Heart right ventricle (tissue), 16 donors: Measurements from ENCODE around the gene RAB6A. TPM values are rescaled to one million over a fixed set of nuclear protein-coding genes. Genes with fewer than 3 reads are reported as not detected.
A peak's percentile ranks its signal among the peaks of the same experiment; 100 is the strongest.

Source experiments
- ATAC-seq, 8 donors: fragments of 200-7000 bp; cut with Tn5 transposase; one replicate each; pipeline ENCODE4 v1.9.1; 2020; ENCODE audit warnings: mild to moderate bottlenecking in 8 of 8, moderate library complexity in 8 of 8, moderate number of reproducible peaks in 1 of 8
- DNase-seq, 2 donors: peaks; one replicate each; pipeline ENCODE4 v3.0.0-alpha.2; 2020
- H3K27ac ChIP-seq, 10 donors: fragments of 200-600 bp; sonication (generic) in 2 of 10; one replicate each; pipeline versions ENCODE4 v1.5.0 to v1.8.0; 2020 to 2022; ENCODE audit warnings: mild to moderate bottlenecking in 3 of 10
- H3K27me3 ChIP-seq, 7 donors: fragments of 200-600 bp; one replicate each; pipeline ENCODE4 v1.8.0; 2021 to 2022; ENCODE audit warnings: mild to moderate bottlenecking in 2 of 7
- H3K36me3 ChIP-seq, 9 donors: fragments of 200-600 bp; sonication (generic) in 1 of 9; one replicate each; pipeline versions ENCODE4 v1.5.0 to v1.8.0; 2020 to 2022; ENCODE audit warnings: mild to moderate bottlenecking in 2 of 9
- H3K4me1 ChIP-seq, 9 donors: fragments of 200-600 bp; sonication (generic) in 1 of 9; one replicate each; pipeline versions ENCODE4 v1.5.0 to v1.8.0; 2020 to 2022; ENCODE audit warnings: mild to moderate bottlenecking in 4 of 9
- H3K4me3 ChIP-seq, 10 donors: fragments of 200-600 bp; sonication (generic) in 2 of 10; one replicate each; pipeline versions ENCODE4 v1.5.0 to v1.8.0; 2020 to 2022; ENCODE audit warnings: mild to moderate bottlenecking in 7 of 10, moderate library complexity in 2 of 10
- H3K9me3 ChIP-seq, 11 donors: fragments of 200-600 bp in 10 of 11; sonication (generic) in 2 of 11; one replicate each; pipeline versions ENCODE4 v1.5.0 to v1.8.0; 2013 to 2022; ENCODE audit warnings: mild to moderate bottlenecking in 2 of 11, control low read depth in 1 of 11, moderate library complexity in 1 of 11
- WGBS, 2 donors: extraction: QIAGEN DNeasy Blood & Tissue Kit; methylation state at CpG; one replicate each; pipeline ENCODE4 v1.1.7; 2013; ENCODE audit warnings: inconsistent platforms in 1 of 2; 5-methylcytosine and 5-hydroxymethylcytosine counted together
- intact Hi-C, 10 donors: fragments of 100-400 bp; cut with DNase I; formaldehyde crosslinking; loops; one replicate each; pipeline versions ENCODE4 v1.11.1 to v1.14.2; 2022
- long read RNA-seq, 3 donors: library from polyadenylated mRNA; unstranded; transcript quantifications; one replicate each; pipeline ENCODE4 v2.0.0, GENCODE V29; 2020 to 2021
- polyA plus RNA-seq, 2 donors: library from polyadenylated mRNA; stranded (reverse); fragments of 200-250 nt; gene quantifications; one replicate each; pipeline ENCODE4 v1.2.3, GENCODE V29; 2013
- total RNA-seq, 10 donors: library from RNA; stranded (reverse); fragmentation: NEBNext Ultra II Directional in 3 of 10; extraction: Animal tissue kit (Norgen Biotek cat#: 25700) in 3 of 10; gene quantifications; one replicate each; pipeline versions ENCODE4 v1.2.1 to v1.2.4, GENCODE V29; 2021 to 2023
- TF ChIP-seq, protein P1 (sequence below), 9 donors: fragments of 200-600 bp; sonication (generic) in 2 of 9; IDR thresholded peaks; one replicate each; pipeline versions ENCODE4 v1.5.0 to v1.8.0; 2021 to 2022; ENCODE audit warnings: antibody characterized with exemption in 9 of 9, mild to moderate bottlenecking in 5 of 9, moderate library complexity in 1 of 9
- donor health status: Arrhythmogenic right ventricular cardiomyopathy.
- donor health status: ischemic (EF 13 %, LVEDD 7.1; RV severe dilation, severe dysfunction).
- donor health status: healthy with polysubstance abuse.
- donor health status: DM: no; HTN: yes; CAD: no.
- donor health status: DM: no; HTN: no; CAD: no.
- donor health status: ischemic (EF 25% LVEDD 6.9; RV normal size, moderate dysfunction).
- donor health status: ischemic (EF 25% LVEDD 5.7; RV mildly dilated, moderate dysfunction).
- donor health status: healthy.
- donor health status: DM: yes; HTN: yes; CAD: no.
- donor health status: Ischemic cardiomyopathy.
- donor health status: ischemic (EF 35%, LVEDD 5.7; RV mildly dilated, moderate dysfunction).
- donor health status: nonischemic (EF 11% LVEDD 7.7; RV severe dilation, severe dysfunction).
- donor health status: DM: yes; HTN: yes; CAD: no.
- donor health status: PGD.
- donor health status: ischemic (EF 29% LVEDD 5.4; RV normal size, mild dysfunction).
- donor health status: nonischemic (EF 23%, LVEDD 6.1; RV moderate dilation, normal function).

Gene RAB6A
- total RNA-seq = 100 to 1,000 TPM in 8 of 10 donors, 10 to 100 TPM in 2; 96.5 to 137 (median 120) TPM
- polyA plus RNA-seq = 10 to 100 TPM; 39.1 to 67.8 TPM
- long read RNA-seq, donor 1, transcript RAB6A-201 (8 exons, 3,389 nt) = major isoform, 17 of 38 reads
- long read RNA-seq, donor 1, transcript RAB6A-202 (8 exons, 3,085 nt) = minor isoform, 13 of 38 reads
- long read RNA-seq, donor 1, partial matches to known transcripts = 2 of 38 reads
- long read RNA-seq, donor 1, other reads (novel, unspliced or antisense) = 6 of 38 reads
- long read RNA-seq, donor 2, transcript RAB6A-201 (8 exons, 3,389 nt) = major isoform, 26 of 58 reads
- long read RNA-seq, donor 2, transcript RAB6A-202 (8 exons, 3,085 nt) = minor isoform, 16 of 58 reads
- long read RNA-seq, donor 2, partial matches to known transcripts = 5 of 58 reads
- long read RNA-seq, donor 2, other reads (novel, unspliced or antisense) = 11 of 58 reads
- long read RNA-seq, donor 3, transcript RAB6A-201 (8 exons, 3,389 nt) = major isoform, 48 of 157 reads
- long read RNA-seq, donor 3, transcript RAB6A-202 (8 exons, 3,085 nt) = minor isoform, 30 of 157 reads
- long read RNA-seq, donor 3, partial matches to known transcripts = 6 of 157 reads
- long read RNA-seq, donor 3, other reads (novel, unspliced or antisense) = 73 of 157 reads

GRCh38 chr11:73760679-73761402 is at the start of gene RAB6A:
TSS of gene RAB6A (minus strand) at chr11:73761074. CDS start at chr11:73760635, 439 bp downstream.
- H3K4me1 ChIP-seq = peaks cover 3 to 40% (median 31%) of the 10 kb centered on the region in 9 donors
- DNase-seq (peak; percentile 100), ATAC-seq (peak; percentile 95 to 98 (median 97))
- WGBS, 2 donors = 0% methylated on average over 68 to 74 of the region's 74 CpGs
- peak within 1 kb of the TSS; percentile 87 to 99 (median 97) for H3K4me3 ChIP-seq
- H3K27ac ChIP-seq = peak within 1 kb of the TSS; percentile 95 to 99 (median 98)
- H3K27me3 ChIP-seq = no peaks in the 10 kb centered on the region
- H3K36me3 ChIP-seq = no peaks in the 10 kb centered on the region
- intact Hi-C loops = loop anchor here in 7 of 10 donors (1.0 to 2.0 kb wide), 2 partner anchors 18 kb away; no protein-coding TSS in a partner anchor
- TF ChIP-seq, protein P1, sequence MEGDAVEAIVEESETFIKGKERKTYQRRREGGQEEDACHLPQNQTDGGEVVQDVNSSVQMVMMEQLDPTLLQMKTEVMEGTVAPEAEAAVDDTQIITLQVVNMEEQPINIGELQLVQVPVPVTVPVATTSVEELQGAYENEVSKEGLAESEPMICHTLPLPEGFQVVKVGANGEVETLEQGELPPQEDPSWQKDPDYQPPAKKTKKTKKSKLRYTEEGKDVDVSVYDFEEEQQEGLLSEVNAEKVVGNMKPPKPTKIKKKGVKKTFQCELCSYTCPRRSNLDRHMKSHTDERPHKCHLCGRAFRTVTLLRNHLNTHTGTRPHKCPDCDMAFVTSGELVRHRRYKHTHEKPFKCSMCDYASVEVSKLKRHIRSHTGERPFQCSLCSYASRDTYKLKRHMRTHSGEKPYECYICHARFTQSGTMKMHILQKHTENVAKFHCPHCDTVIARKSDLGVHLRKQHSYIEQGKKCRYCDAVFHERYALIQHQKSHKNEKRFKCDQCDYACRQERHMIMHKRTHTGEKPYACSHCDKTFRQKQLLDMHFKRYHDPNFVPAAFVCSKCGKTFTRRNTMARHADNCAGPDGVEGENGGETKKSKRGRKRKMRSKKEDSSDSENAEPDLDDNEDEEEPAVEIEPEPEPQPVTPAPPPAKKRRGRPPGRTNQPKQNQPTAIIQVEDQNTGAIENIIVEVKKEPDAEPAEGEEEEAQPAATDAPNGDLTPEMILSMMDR (IDR thresholded peaks at IDR 0.05) = peak in 8 of 9 donors; percentile 9 to 56 (median 41)
- H3K9me3 ChIP-seq = no peaks in the 10 kb centered on the region

DNA sequence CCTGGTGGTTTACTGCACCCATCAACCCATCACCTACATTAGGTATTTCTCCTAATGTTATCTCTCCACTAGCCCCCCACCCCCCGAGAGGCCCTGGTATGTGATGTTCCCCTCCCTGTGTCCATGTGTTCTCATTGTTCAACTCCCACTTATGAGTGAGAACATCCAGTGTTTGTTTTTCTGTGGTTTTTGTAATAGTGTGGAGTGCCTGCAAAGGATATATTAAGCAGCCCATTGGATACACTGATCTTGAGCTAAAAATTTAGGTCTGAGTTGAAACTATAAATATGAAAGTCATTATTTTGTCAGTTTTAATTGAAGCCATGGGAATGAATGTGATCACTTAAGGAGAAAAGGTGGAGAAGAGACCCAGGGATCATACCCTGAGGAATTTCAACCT is 49.8 kb upstream of the RAB6A start:
- TF ChIP-seq, protein P1 (IDR thresholded peaks at IDR 0.05) = no peak
- WGBS, 2 donors = 87 to 91% methylated on average over 1 of the region's 1 CpG
- Histone ChIP-seq H3K27me3 (no peaks in the 10 kb centered on the region), H3K4me1 (no peaks in the 10 kb centered on the region), H3K9me3 (no peaks in the 10 kb centered on the region), H3K4me3 (no peak overlapping the region), H3K36me3 (peaks cover 0 to 44% (median 0%) of the 10 kb centered on the region in 9 donors), H3K27ac (no peak overlapping the region)
- no peak for DNase-seq
- intact Hi-C loops = no loop called here
- ATAC-seq = no peak

GRCh38 chr11:73808052-73808451 is 47.2 kb upstream of the RAB6A start:
- DNase-seq (no peak), ATAC-seq (no peak)
- Histone ChIP-seq H3K4me3 (no peak overlapping the region), H3K36me3 (peaks cover 0 to 51% (median 0%) of the 10 kb centered on the region in 9 donors), H3K4me1 (no peaks in the 10 kb centered on the region), H3K27me3 (no peaks in the 10 kb centered on the region), H3K27ac (no peak overlapping the region), H3K9me3 (no peaks in the 10 kb centered on the region)
- WGBS, 2 donors = 85 to 93% methylated on average over 1 of the region's 1 CpG
- intact Hi-C loops = no loop called here
- TF ChIP-seq, protein P1 (IDR thresholded peaks at IDR 0.05) = no peak

DNA sequence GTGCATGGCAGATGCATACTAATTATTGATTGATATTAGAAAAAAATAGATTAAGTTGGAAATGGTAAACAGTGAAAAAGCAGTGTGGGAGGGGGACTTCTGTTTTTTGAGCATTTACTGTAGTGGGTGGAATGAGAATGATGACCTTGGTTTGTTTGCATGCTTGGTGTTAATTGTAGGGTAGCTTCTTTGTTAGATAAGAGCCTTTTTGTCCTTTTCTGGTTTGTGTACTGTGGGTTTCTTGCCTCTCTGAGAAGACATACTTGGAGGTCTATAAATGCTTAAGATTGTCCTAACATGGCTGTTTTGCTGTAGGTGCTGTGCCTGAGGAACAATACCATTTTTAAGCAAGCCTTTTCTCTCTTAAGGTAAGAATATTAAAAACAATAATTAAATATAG is 43.8 kb upstream of the RAB6A start:
- no peak for DNase-seq
- no peak for ATAC-seq
- TF ChIP-seq, protein P1 (IDR thresholded peaks at IDR 0.05) = no peak
- intact Hi-C loops = no loop called here
- H3K4me3 ChIP-seq = no peak overlapping the region
- H3K9me3 ChIP-seq = no peaks in the 10 kb centered on the region
- H3K4me1 ChIP-seq = peaks cover 0 to 10% (median 0%) of the 10 kb centered on the region in 9 donors
- H3K27me3 ChIP-seq = no peaks in the 10 kb centered on the region
- H3K27ac ChIP-seq = no peak overlapping the region
- peaks cover 0 to 47% (median 0%) of the 10 kb centered on the region in 9 donors for H3K36me3 ChIP-seq
